CD4-positive, CD25-positive, alpha-beta regulatory T cell (primary cell): ENCODE data around the gene HEG1. TPM values are rescaled to one million over a fixed set of nuclear protein-coding genes. Genes with fewer than 3 reads are reported as not detected.

ENCODE experiments used
- ATAC-seq, 2 donors: fragments of 150-1000 bp; cut with Tn5 transposase; one replicate each; pipeline ENCODE4 v1.10.0; 2021; ENCODE audit warnings: low read depth in 2 of 2, moderate number of reproducible peaks in 2 of 2, moderate library complexity in 1 of 2
- DNase-seq, 3 donors: peaks; one replicate each; pipeline versions ENCODE4 v3.0.0 to v3.0.0-alpha.2; 2012 to 2022; ENCODE audit warnings: mixed read lengths in 1 of 3
- H3K27ac ChIP-seq: one replicate; pipeline ENCODE4 v1.7.0; 2013; ENCODE audit warnings: mild to moderate bottlenecking, low read length; ENCODE audit not compliant: insufficient read depth, poor library complexity, severe bottlenecking
- H3K27me3 ChIP-seq: one replicate; pipeline ENCODE4 v1.7.0; 2013; ENCODE audit warnings: low read length; ENCODE audit not compliant: control insufficient read depth, insufficient read depth
- H3K36me3 ChIP-seq: one replicate; pipeline ENCODE4 v1.7.0; 2013; ENCODE audit warnings: mild to moderate bottlenecking, low read length, moderate library complexity; ENCODE audit not compliant: control insufficient read depth, insufficient read depth
- H3K4me1 ChIP-seq: 2 replicates; pipeline ENCODE4 v1.7.0; 2013; ENCODE audit warnings: mild to moderate bottlenecking, low read length; ENCODE audit not compliant: insufficient read depth, control insufficient read depth, poor library complexity, severe bottlenecking
- H3K4me3 ChIP-seq: one replicate; pipeline ENCODE4 v1.7.0; 2013; ENCODE audit warnings: low read depth, mild to moderate bottlenecking, low read length, moderate library complexity
- H3K9me3 ChIP-seq, 2 experiments: 1 replicate in 1 of 2; 2 replicates in 1 of 2; pipeline ENCODE4 v1.7.0; 2013; ENCODE audit warnings: low read length in 2 of 2, mild to moderate bottlenecking in 1 of 2, moderate library complexity in 1 of 2; ENCODE audit not compliant: control insufficient read depth in 2 of 2
- H3K27ac Mint-ChIP-seq, 3 donors: one replicate each; pipeline ENCODE4 v1.8.0; 2020 to 2022; ENCODE audit warnings: mild to moderate bottlenecking in 3 of 3, mixed read lengths in 3 of 3, moderate library complexity in 2 of 3
- H3K27me3 Mint-ChIP-seq: one replicate; pipeline ENCODE4 v1.8.0; 2022; ENCODE audit warnings: mild to moderate bottlenecking, mixed read lengths
- H3K36me3 Mint-ChIP-seq: one replicate; pipeline ENCODE4 v1.8.0; 2020; ENCODE audit warnings: mixed read lengths
- H3K4me1 Mint-ChIP-seq, 4 donors: one replicate each; pipeline ENCODE4 v1.8.0; 2020 to 2022; ENCODE audit warnings: mixed read lengths in 4 of 4, mild to moderate bottlenecking in 1 of 4
- H3K4me3 Mint-ChIP-seq, 4 donors: one replicate each; pipeline ENCODE4 v1.8.0; 2020 to 2022; ENCODE audit warnings: mild to moderate bottlenecking in 4 of 4, mixed read lengths in 4 of 4, moderate library complexity in 3 of 4
- H3K9me3 Mint-ChIP-seq, 7 donors: one replicate each; pipeline ENCODE4 v1.8.0; 2020 to 2022; ENCODE audit warnings: mixed read lengths in 7 of 7, mild to moderate bottlenecking in 3 of 7, moderate library complexity in 2 of 7
- polyA plus RNA-seq, 4 donors: library from polyadenylated mRNA; unstranded; fragments of 300-500 nt; fragmentation: Illumina TruSeq; gene quantifications; one replicate each; pipeline ENCODE4 v1.2.3, GENCODE V29; 2021
- total RNA-seq: library from RNA; stranded (reverse); gene quantifications from one replicate; pipeline ENCODE4 v1.2.3, GENCODE V29; 2022

HEG1 gene
- total and polyA plus RNA-seq, 5 donors from 2014 or later, result 0.95 to 24.8 (median 2.3) TPM

DNA sequence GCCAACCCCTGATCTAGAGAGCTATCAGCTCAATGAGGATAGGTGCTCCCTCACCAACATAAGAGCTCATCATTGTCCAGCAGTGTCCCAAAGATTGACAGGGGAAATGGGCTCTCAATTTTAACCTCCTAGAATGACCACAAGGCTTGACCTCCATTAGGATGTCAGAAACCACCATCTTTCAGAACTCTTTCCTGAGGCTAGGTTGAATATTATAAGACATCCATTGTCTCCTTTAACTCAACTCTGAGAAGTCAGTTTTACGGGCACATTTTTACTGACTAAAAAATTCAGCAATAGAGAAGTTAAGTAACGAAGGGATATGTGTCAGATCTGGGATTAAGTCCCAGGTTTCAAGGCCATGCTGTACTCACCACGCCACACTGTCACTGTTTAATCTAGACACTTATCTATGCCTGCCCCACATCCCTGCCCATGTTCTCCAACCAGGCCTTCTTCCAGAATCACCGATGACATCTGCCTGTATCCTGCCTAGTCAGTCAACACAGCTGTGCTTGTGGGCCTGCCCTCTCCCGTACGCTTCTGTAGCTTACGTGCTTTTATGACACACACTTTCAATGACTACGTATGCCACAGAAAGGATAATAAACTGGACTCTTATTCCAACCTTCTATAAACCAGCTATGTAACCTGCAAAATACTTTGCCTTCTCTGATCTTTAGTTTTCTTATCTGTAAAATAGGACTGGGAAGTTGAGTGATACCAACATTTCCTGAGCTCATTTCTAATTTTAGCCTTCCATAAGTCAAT, 104.1 kb downstream of the HEG1 start:
- peaks cover 18% of the 10 kb centered on the region for H3K27me3 Mint-ChIP-seq
- Histone ChIP-seq H3K9me3 (no peaks in the 10 kb centered on the region), H3K4me3 (no peak overlapping the region), H3K27me3 (peaks cover 7% of the 10 kb centered on the region), H3K27ac (no peak overlapping the region), H3K36me3 (no peaks in the 10 kb centered on the region), H3K4me1 (no peaks in the 10 kb centered on the region)
- DNase-seq (no peak), ATAC-seq (no peak)
- H3K27ac Mint-ChIP-seq, result no peak overlapping the region
- peaks cover 0 to 1% (median 0%) of the 10 kb centered on the region in 7 donors for H3K9me3 Mint-ChIP-seq
- no peak overlapping the region for H3K4me3 Mint-ChIP-seq
- H3K4me1 Mint-ChIP-seq, result no peaks in the 10 kb centered on the region
- no peaks in the 10 kb centered on the region for H3K36me3 Mint-ChIP-seq

DNA sequence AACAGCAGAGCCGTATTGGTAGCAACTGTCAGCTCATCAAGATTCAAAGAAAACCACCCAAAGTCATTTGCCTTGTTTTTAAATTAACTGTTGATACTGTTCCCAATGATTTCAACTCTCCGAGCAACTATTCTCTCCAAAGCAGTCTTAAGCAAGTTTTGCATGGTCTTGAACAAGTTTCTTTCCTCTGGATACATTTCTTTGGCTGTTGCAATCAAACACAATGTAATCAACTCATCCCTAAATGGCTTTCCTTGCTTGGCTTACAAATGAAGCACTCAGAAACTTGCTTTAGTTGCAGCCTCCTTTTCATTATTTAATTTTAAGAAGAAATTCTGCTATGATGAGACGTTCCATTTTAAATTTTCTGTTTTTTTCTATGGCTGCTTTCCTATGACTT, 105.8 kb downstream of the HEG1 start:
- H3K9me3 Mint-ChIP-seq, result peaks cover 0 to 1% (median 0%) of the 10 kb centered on the region in 7 donors
- ATAC-seq, result no peak
- H3K36me3 ChIP-seq, result no peaks in the 10 kb centered on the region

DNA sequence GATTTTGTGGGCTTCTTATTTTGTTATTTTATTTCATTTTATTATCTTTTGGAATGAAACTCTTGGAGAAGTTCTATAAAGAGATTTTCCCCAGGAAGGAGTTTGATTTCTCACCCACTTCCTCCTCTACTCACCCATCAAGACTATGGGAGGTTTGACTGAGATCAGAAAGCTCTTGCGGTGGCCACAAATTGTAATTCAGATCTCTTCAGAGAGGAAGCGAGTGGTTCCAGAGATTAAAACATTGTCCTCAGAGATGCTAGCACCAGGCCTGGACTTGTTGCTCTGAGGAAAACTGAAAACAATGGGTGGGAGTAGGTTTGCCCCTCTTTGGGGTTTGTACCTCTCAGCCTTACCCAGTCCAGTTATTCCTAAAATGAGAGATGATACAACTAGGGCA, 113.2 kb downstream of the HEG1 start:
- peaks cover 2% of the 10 kb centered on the region for H3K27me3 ChIP-seq
- H3K4me3 Mint-ChIP-seq, result no peak overlapping the region
- DNase-seq (no peak), ATAC-seq (no peak)
- no peak overlapping the region for H3K27ac Mint-ChIP-seq
- H3K4me1 Mint-ChIP-seq, result no peaks in the 10 kb centered on the region
- H3K27me3 Mint-ChIP-seq, result peaks cover 29% of the 10 kb centered on the region
- peaks cover 0 to 2% (median 0%) of the 10 kb centered on the region in 7 donors for H3K9me3 Mint-ChIP-seq
- H3K27ac ChIP-seq, result no peak overlapping the region
- no peaks in the 10 kb centered on the region for H3K9me3 ChIP-seq
- H3K4me1 ChIP-seq, result no peaks in the 10 kb centered on the region
- no peaks in the 10 kb centered on the region for H3K36me3 Mint-ChIP-seq
- no peaks in the 10 kb centered on the region for H3K36me3 ChIP-seq
- no peak overlapping the region for H3K4me3 ChIP-seq

More for the DNA sequence above, 105.8 kb downstream of the HEG1 start:
- peaks cover 9% of the 10 kb centered on the region for H3K27me3 ChIP-seq
- peaks cover 19% of the 10 kb centered on the region for H3K27me3 Mint-ChIP-seq
- no peaks in the 10 kb centered on the region for H3K36me3 Mint-ChIP-seq
- H3K4me1 Mint-ChIP-seq, result no peaks in the 10 kb centered on the region
- H3K4me1 ChIP-seq, result no peaks in the 10 kb centered on the region
- H3K27ac ChIP-seq, result no peak overlapping the region
- H3K4me3 ChIP-seq, result no peak overlapping the region
- H3K27ac Mint-ChIP-seq, result no peak overlapping the region
- no peak for DNase-seq
- no peak overlapping the region for H3K4me3 Mint-ChIP-seq
- H3K9me3 ChIP-seq, result no peaks in the 10 kb centered on the region

DNA sequence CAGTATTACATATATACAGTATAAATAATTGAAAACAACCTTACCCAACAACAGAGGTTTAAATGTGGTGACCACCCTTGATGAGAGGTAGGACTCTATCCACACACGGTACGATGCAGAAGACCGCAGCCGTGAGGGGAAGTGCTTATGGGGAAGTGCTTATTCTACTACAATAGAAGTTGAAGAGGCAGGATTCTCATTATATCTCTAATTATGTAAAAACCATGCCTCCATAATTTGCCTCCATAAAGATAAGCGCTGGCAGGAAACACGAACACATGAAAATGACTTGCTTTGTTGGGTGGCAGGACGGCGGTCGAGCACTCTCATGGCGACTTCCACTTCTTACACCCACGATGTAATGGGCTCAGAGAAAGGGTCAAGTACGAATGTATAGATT, 114.0 kb downstream of the HEG1 start:
- Mint-ChIP-seq H3K27me3 (peaks cover 32% of the 10 kb centered on the region), H3K36me3 (no peaks in the 10 kb centered on the region), H3K27ac (no peak overlapping the region), H3K4me3 (no peak overlapping the region), H3K4me1 (no peaks in the 10 kb centered on the region), H3K9me3 (peaks cover 0 to 2% (median 0%) of the 10 kb centered on the region in 7 donors)
- Histone ChIP-seq H3K36me3 (no peaks in the 10 kb centered on the region), H3K9me3 (no peaks in the 10 kb centered on the region), H3K27ac (no peak overlapping the region), H3K4me1 (no peaks in the 10 kb centered on the region), H3K27me3 (peaks cover 2% of the 10 kb centered on the region), H3K4me3 (no peak overlapping the region)
- no peak for DNase-seq
- ATAC-seq, result no peak

DNA sequence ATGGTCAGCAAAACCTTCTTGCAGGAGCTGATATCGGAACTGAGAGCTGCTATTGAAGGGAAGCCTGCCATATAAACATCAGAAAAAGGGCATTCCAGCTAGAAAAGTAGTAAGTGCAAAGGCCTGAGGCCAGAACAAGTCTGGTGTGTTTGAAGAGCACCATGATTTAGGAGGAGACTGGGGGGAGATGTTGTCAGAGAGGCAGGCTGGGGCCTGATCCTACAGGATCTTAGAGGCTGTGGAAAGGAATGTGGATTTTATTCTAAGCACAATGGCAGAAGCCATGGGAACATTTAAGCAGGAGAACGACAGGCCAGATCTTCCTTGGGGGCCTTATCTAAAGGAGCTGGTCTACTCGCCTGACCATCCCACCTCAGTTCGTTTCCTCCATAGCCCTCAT, 116.1 kb downstream of the HEG1 start:
- H3K4me3 Mint-ChIP-seq, result no peak overlapping the region
- H3K4me3 ChIP-seq, result no peak overlapping the region
- H3K27ac Mint-ChIP-seq, result no peak overlapping the region
- no peak overlapping the region for H3K27ac ChIP-seq
- DNase-seq (no peak), ATAC-seq (no peak)
- no peaks in the 10 kb centered on the region for H3K36me3 Mint-ChIP-seq
- no peaks in the 10 kb centered on the region for H3K4me1 ChIP-seq
- H3K27me3 Mint-ChIP-seq, result peaks cover 27% of the 10 kb centered on the region
- H3K9me3 ChIP-seq, result no peaks in the 10 kb centered on the region
- no peaks in the 10 kb centered on the region for H3K4me1 Mint-ChIP-seq
- peaks cover 0 to 2% (median 0%) of the 10 kb centered on the region in 7 donors for H3K9me3 Mint-ChIP-seq
- H3K27me3 ChIP-seq, result no peaks in the 10 kb centered on the region
- H3K36me3 ChIP-seq, result no peaks in the 10 kb centered on the region

DNA sequence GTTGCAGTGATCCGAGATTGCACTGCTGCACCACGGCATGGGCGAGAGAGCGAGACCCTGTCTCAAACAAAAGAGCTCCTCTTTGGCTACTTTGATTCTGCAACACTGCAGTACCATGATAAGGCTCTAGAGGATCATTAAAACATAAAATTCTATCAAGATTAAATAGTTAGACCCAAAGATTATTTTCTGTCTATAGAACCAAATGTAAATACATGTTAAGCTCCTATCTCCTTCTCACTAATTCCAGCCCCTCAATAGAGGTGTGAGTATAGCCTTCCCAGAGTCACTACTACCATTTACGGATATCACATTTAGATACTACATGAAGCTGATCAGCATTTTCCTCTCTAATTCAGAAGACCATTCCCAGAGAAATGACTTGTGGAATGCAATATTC, 116.9 kb downstream of the HEG1 start:
- H3K9me3 Mint-ChIP-seq, result peaks cover 0 to 2% (median 0%) of the 10 kb centered on the region in 7 donors
- no peaks in the 10 kb centered on the region for H3K4me1 ChIP-seq
- ATAC-seq, result no peak
- H3K36me3 Mint-ChIP-seq, result no peaks in the 10 kb centered on the region
- no peaks in the 10 kb centered on the region for H3K9me3 ChIP-seq
- H3K4me3 ChIP-seq, result no peak overlapping the region
- H3K4me3 Mint-ChIP-seq, result no peak overlapping the region
- DNase-seq, result no peak
- H3K27me3 Mint-ChIP-seq, result peaks cover 31% of the 10 kb centered on the region
- no peak overlapping the region for H3K27ac ChIP-seq
- no peaks in the 10 kb centered on the region for H3K27me3 ChIP-seq
- no peak overlapping the region for H3K27ac Mint-ChIP-seq
- no peaks in the 10 kb centered on the region for H3K4me1 Mint-ChIP-seq
- no peaks in the 10 kb centered on the region for H3K36me3 ChIP-seq

DNA sequence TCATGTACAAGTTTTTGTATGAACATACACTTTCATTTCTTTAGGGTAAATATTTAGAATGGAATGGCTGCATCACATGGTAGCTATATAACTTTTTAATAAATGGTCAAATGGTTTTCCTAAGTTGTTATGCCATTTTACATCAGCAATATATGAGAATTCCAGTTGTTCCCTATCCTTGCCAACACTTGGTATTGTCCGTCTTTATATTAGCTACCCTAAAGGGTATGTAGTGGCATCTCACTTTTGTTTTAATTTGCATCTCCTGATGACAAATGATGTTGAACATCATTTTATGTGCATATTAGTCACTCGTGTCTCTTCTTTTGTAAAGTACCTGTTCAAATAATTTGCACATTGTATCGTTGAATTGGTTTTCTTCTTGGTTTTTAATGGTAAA, 118.7 kb downstream of the HEG1 start:
- H3K4me1 Mint-ChIP-seq, result no peaks in the 10 kb centered on the region
- ATAC-seq (no peak), DNase-seq (no peak)
- no peak overlapping the region for H3K27ac Mint-ChIP-seq
- Histone ChIP-seq H3K27me3 (no peaks in the 10 kb centered on the region), H3K9me3 (no peaks in the 10 kb centered on the region), H3K27ac (no peak overlapping the region), H3K4me1 (no peaks in the 10 kb centered on the region), H3K36me3 (no peaks in the 10 kb centered on the region), H3K4me3 (no peak overlapping the region)
- H3K4me3 Mint-ChIP-seq, result no peak overlapping the region
- H3K27me3 Mint-ChIP-seq, result peaks cover 35% of the 10 kb centered on the region
- H3K9me3 Mint-ChIP-seq, result peaks cover 0 to 2% (median 0%) of the 10 kb centered on the region in 7 donors
- H3K36me3 Mint-ChIP-seq, result no peaks in the 10 kb centered on the region
